HepG2 (cell line): Measurements from ENCODE around the gene GPR137.

Source experiments
- ZNF878 ChIP-seq: sonication (generic); formaldehyde crosslinking; IDR thresholded peaks from 2 replicates; pipeline ENCODE4 v1.8.1; 2023; ENCODE audit warnings: mild to moderate bottlenecking, missing genetic modification reagents, moderate library complexity
- TF ChIP-seq, protein P1 (sequence below): sonication (generic); formaldehyde crosslinking; conservative IDR thresholded peaks from 2 replicates; pipeline ENCODE4 v1.4.0; 2020; ENCODE audit warnings: missing genetic modification reagents
- TF ChIP-seq, protein P2 (sequence below): sonication (generic); formaldehyde crosslinking; IDR thresholded peaks from 2 replicates; pipeline ENCODE4 v1.5.0; 2020; ENCODE audit warnings: mild to moderate bottlenecking, missing genetic modification reagents, moderate library complexity
- TF ChIP-seq, protein P3 (sequence below): sonication (generic); formaldehyde crosslinking; IDR thresholded peaks from 2 replicates; pipeline ENCODE4 v1.4.0; 2020; ENCODE audit warnings: mild to moderate bottlenecking, low read depth, missing genetic modification reagents

DNA sequence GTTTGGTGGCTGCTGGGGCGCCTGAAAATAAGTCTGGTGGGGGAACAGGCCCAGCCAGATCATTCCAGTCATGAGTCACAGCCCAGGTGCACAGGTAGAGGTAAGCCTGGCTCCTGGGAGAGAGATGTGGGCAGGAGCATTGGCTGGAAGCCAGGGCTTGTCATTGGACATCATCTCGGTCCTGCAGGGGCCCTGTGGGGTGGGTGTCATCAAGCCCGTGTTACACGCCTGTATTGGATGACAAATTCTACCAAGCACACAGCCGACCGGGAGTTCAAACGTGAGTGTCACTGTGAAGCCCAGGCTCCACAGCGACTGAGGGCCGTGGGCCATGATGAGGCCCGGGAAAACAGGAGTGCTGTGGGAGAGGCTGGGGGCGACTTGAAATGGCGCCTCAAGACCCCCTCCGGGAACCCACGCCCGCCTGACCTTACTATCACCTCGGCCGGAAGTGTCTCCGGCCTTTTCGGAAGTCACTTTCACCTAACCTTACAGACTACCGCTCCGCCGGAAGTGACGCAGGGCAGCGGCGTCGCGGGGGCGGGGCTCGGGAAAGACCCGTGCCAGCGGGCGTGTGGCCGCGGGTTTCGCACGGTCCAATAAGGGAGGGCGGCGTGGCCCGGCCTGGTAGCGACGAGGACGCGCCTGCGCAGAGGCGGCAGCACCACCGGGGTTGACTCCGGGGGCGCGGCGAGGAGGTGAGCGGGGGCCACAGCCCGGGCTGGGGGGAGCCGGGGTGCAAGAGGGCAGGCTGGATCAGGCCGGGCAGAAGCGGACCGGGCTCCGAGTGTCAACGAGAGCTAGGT lies 45.0 kb upstream of the GPR137 start, which contains the start of gene FKBP2:
- TF ChIP-seq, protein P1, sequence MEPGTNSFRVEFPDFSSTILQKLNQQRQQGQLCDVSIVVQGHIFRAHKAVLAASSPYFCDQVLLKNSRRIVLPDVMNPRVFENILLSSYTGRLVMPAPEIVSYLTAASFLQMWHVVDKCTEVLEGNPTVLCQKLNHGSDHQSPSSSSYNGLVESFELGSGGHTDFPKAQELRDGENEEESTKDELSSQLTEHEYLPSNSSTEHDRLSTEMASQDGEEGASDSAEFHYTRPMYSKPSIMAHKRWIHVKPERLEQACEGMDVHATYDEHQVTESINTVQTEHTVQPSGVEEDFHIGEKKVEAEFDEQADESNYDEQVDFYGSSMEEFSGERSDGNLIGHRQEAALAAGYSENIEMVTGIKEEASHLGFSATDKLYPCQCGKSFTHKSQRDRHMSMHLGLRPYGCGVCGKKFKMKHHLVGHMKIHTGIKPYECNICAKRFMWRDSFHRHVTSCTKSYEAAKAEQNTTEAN: peak; percentile 63; the same call in 1 of the 2 replicates
- no peak; the same call in 1 of the 2 replicates for TF ChIP-seq ZNF878 (CRISPR knock-in tag)
- TF ChIP-seq, protein P2, sequence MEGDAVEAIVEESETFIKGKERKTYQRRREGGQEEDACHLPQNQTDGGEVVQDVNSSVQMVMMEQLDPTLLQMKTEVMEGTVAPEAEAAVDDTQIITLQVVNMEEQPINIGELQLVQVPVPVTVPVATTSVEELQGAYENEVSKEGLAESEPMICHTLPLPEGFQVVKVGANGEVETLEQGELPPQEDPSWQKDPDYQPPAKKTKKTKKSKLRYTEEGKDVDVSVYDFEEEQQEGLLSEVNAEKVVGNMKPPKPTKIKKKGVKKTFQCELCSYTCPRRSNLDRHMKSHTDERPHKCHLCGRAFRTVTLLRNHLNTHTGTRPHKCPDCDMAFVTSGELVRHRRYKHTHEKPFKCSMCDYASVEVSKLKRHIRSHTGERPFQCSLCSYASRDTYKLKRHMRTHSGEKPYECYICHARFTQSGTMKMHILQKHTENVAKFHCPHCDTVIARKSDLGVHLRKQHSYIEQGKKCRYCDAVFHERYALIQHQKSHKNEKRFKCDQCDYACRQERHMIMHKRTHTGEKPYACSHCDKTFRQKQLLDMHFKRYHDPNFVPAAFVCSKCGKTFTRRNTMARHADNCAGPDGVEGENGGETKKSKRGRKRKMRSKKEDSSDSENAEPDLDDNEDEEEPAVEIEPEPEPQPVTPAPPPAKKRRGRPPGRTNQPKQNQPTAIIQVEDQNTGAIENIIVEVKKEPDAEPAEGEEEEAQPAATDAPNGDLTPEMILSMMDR (CRISPR knock-in tag): no peak
- TF ChIP-seq, protein P3, sequence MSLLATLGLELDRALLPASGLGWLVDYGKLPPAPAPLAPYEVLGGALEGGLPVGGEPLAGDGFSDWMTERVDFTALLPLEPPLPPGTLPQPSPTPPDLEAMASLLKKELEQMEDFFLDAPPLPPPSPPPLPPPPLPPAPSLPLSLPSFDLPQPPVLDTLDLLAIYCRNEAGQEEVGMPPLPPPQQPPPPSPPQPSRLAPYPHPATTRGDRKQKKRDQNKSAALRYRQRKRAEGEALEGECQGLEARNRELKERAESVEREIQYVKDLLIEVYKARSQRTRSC (CRISPR knock-in tag): no peak
